ENCODE measurements around the gene SLC22A23.
A peak's percentile ranks its signal among the peaks of the same experiment; 100 is the strongest.
"Not testable (repeated sequence)": the region's sequence is repeated elsewhere in the genome, so short reads cannot be mapped to it uniquely, and the experiment has no call there.

Gene SLC22A23

DNA sequence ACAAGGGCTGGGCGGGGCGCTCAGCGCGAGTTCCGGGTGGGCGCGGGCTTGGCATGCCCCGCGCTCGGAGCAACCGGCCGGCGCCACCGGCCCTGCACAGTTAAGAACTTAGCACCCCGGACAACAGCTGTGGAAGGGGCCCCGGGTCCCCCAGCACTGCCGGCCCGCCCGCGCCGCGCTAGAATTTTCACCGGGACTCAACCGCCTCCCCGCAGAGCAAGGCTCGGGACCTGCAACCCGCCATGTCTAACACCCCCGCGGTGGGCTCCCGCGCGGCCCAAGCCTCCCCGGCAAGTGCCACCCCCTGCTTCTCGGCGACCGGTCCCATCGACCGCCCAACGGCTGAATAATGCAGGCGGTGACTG lies 203.3 kb downstream of the SLC22A23 start:
- no peak for DNase-seq (ENCODE audit: extremely low read depth in 1 of 2, low read depth in 1 of 2)

- DNase-seq (ENCODE audit: extremely low read depth in 1 of 2, low read depth in 1 of 2): no peak
These were observed 203.8 kb downstream of the SLC22A23 start for GRCh38 chr6:3252861-3253596.

GRCh38 chr6:3252369-3252768 lies 204.5 kb downstream of the SLC22A23 start:
- no peak for DNase-seq (ENCODE audit: extremely low read depth in 1 of 2, low read depth in 1 of 2)

GRCh38 chr6:3251462-3252314 lies 205.2 kb downstream of the SLC22A23 start:
- peak; percentile 48 to 56 for DNase-seq (ENCODE audit: extremely low read depth in 1 of 2, low read depth in 1 of 2)

DNA sequence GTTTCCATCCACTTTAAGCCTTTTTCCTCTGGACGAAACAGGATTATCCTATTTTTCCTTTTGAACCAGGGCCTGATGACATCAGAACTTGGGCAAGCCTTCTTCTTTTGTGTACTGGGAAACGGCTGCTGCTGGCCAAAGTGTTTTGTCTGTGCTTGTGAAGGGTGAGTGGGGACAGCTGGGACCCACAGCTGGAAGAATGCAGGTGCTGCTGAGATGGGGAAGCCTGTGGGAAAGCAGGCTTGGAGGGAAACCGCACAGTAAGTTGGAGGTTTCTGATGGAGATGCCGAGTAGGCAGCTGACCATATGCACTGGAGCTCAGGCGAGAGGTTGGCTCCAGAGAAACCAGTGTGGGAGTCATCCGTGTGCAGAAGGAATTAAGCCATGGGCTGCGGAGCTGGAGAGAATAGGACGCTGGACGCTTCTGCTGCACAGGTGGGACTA lies 206.6 kb downstream of the SLC22A23 start:
- DNase-seq (ENCODE audit: extremely low read depth in 1 of 2, low read depth in 1 of 2): no peak

GRCh38 chr6:3249821-3250220 lies 207.0 kb downstream of the SLC22A23 start:
- no peak for DNase-seq (ENCODE audit: extremely low read depth in 1 of 2, low read depth in 1 of 2)

DNA sequence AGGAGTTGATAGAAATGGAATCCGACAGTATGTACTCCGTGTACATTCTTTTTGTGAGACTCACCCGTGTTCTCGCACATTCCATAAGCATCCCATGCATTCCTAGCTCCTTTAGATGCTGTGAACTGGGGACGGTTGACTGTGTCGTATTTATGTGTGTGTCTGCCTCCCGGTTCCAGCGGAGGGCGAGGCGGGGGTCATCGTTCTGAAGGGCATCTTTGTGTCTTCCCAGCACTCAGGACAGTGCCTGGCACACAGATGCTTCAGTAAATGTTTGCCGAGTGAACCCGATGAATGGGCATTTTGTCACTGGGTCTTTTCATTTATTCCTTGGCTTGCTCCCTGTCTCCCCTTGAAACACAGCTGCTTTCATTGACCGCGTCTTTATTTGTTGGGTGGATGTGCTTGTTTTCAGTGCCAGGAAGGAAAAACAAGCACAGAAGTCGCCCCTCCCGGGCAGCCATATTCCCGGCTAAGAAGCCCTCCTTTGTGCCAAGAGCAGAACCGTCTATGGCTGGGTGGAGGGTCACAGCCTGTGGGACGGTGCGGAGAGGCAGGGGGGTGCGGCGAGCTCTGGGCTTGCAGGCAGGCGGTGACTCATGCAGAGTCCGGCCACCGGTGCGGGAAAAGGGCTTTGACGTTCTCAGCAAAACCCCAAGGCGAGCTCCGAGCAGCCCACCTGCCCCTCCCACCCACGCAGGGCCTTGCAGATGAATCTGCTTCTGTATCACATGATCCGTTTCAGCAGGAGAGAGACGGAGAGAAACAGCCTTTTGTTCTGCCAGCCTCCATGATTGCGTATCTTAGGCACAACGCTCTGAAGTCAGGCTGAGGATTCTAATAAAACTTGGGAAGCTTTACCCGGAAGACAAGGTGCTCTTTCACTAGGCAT lies 209.3 kb downstream of the SLC22A23 start:
- DNase-seq (ENCODE audit: extremely low read depth in 1 of 2, low read depth in 1 of 2): no peak

- no peak for DNase-seq (ENCODE audit: extremely low read depth in 1 of 2, low read depth in 1 of 2)
These were observed 211.6 kb downstream of the SLC22A23 start for GRCh38 chr6:3245216-3245615.

GRCh38 chr6:3244832-3245161 lies 212.1 kb downstream of the SLC22A23 start:
- not testable (repeated sequence) for DNase-seq (ENCODE audit: extremely low read depth in 1 of 2, low read depth in 1 of 2)

DNA sequence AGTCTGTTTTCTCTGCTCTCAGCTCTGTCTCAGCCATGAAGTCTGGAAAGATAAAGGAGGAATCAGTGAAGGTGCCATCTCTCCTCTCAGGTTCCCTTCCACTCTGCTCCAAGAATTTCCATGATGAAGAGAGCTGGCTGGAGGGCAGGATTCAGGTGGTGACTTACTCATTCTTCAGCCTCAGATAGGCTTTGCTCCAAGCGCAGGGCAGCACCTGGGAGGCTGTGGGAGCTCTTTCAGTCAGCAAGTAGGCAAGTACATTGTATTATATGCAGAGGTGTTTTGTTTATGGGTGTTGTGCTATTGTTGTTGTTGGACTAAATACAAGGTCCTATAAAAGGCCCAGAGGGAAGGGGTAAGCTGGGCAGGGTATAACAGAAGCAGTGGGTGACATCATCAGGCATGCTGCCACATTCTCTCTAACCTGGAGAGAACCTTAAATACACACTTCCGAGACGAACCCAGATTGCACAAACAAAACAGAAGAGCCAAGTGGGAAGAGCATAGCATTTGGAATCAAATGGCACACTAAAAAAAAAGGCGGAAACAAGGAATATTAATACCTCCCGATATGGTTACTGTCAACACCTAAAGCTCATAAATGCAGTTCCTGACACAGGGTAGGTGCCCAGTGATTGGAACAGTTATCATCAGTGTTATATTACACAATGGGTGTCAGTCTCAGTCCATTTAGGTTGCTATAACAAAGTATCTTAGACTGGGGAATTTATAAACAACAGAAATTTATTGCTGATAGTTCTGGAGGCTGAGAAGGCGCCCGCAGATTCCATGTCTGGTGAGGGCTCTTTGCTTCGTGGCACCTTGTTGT lies 212.6 kb downstream of the SLC22A23 start:
- DNase-seq (ENCODE audit: extremely low read depth in 1 of 2, low read depth in 1 of 2): no peak

GRCh38 chr6:3242768-3243167 lies 214.1 kb downstream of the SLC22A23 start:
- DNase-seq (ENCODE audit: extremely low read depth in 1 of 2, low read depth in 1 of 2): no peak

GRCh38 chr6:3241745-3242144 lies 215.1 kb downstream of the SLC22A23 start:
- DNase-seq (ENCODE audit: extremely low read depth in 1 of 2, low read depth in 1 of 2): not testable (repeated sequence)

DNA sequence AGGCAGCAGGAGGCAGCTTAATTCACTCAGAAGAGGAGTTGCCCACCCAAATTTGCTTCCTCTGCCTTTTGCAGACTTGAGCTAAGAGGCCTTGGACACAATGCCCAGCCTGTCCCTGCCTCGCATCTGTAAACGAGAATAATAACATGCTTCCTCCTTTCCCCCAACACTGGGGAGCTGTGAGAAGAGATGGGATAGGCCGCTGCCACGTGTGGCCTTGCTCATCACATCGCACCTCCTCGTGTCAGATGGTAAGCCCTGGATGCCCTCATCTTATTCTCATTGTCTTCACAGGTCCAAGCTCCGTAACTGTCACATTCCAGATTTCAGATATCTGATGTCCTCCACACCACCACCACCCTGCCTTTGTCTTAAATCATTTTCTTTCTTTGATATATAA lies 216.3 kb downstream of the SLC22A23 start:
- no peak for DNase-seq (ENCODE audit: extremely low read depth in 1 of 2, low read depth in 1 of 2)

DNA sequence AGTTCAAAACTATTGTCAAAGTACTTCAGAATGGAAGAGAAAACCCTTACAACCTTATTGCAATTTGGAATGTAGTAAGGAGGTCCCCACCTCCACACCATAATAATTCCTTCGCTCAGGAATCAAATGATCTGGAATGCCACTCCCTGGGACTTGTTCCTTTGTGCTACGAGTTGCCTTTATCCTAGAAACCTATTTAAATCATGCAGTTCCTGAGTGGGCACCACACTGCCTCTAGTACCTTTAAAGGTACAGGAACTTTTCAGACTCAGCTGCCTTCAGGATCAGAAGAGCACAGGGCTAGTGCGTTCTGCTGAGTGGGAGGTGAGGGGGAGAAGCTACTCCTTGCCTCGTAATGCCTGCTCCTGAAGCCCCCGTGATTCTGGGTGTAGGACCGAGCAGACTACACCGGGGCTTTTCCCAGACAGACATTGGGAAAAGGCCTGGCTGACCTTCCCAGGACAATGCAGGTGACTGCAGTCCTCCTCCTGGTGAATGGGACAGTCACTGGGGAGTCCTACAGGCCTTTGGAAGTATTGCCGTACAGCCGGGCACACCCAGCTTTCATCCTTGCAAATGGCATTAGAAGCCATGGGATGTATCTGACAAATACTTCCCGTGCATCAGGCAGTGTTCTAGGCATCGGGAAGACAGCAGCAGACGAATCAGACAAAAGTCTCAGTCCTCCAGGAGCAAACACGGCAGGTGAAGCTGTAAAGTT lies 217.6 kb downstream of the SLC22A23 start:
- DNase-seq (ENCODE audit: extremely low read depth in 1 of 2, low read depth in 1 of 2): no peak

GRCh38 chr6:3237761-3238662 lies 218.8 kb downstream of the SLC22A23 start:
- no peak for DNase-seq (ENCODE audit: extremely low read depth in 1 of 2, low read depth in 1 of 2)

- no peak for DNase-seq (ENCODE audit: extremely low read depth in 1 of 2, low read depth in 1 of 2)
These were observed 220.8 kb downstream of the SLC22A23 start for GRCh38 chr6:3236005-3236404.

DNA sequence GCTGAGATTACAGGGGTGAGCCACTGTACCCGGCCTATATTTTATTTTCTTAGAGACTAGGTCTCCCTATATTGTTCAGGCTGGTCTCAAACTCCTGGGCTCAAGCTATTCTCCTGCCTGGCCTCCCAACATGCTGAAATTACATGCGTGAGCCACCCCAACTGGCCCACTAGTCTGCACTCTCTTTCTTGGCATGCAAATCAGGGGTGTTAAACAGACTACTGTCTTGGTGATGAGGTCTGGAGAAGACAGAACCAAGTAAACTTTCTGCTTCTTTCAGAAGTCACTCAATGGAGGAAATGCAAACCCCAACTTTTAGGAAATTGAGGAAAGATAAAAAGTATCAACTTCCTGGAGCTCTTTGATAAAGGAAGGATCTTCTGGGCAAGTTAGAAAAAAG lies 221.4 kb downstream of the SLC22A23 start:
- no peak for DNase-seq (ENCODE audit: extremely low read depth in 1 of 2, low read depth in 1 of 2)

- DNase-seq (ENCODE audit: extremely low read depth in 1 of 2, low read depth in 1 of 2): no peak
These were observed 222.9 kb downstream of the SLC22A23 start for GRCh38 chr6:3233904-3234303.

DNA sequence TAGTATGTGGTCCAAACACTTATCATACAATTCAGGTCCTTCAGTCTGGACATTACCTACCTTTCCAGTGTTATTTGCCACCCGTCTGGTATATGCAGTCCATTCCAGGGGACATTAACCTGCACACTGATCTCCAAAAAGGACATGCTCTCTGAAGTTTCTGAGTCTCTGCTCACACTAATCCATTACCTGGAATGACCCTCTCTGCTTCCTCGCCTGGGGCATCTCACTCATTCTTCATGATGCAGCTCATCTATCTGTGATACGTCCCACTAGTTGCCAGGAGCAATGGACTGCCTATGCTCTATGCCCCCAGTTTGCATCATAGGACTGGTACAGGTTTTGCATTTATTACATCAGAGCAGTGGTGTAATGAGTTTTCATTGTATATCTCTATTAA lies 223.5 kb downstream of the SLC22A23 start:
- DNase-seq (ENCODE audit: extremely low read depth in 1 of 2, low read depth in 1 of 2): no peak
